Activated T-helper 17 cell treated with anti-CD3 and anti-CD28 coated beads, Interleukin-2, amount 50 U/mL, for 72 hours (primary cell): ENCODE data around the gene PNMA1. TPM values are rescaled to one million over a fixed set of nuclear protein-coding genes. Genes with fewer than 3 reads are reported as not detected.

Experiments used
- ATAC-seq: fragments of 150-1000 bp; cut with Tn5 transposase; replicated peaks from 2 replicates; pipeline ENCODE4 v1.10.0; 2021; ENCODE audit warnings: mild to moderate bottlenecking, moderate library complexity
- H3K27ac Mint-ChIP-seq: one replicate; pipeline ENCODE4 v1.8.0; 2022; ENCODE audit warnings: mixed read lengths
- H3K27me3 Mint-ChIP-seq: one replicate; pipeline ENCODE4 v1.8.0; 2022; ENCODE audit warnings: mixed read lengths
- H3K36me3 Mint-ChIP-seq: one replicate; pipeline ENCODE4 v1.8.0; 2022; ENCODE audit warnings: low read depth, mild to moderate bottlenecking, mixed read lengths
- H3K4me1 Mint-ChIP-seq: one replicate; pipeline ENCODE4 v1.8.0; 2022; ENCODE audit warnings: mixed read lengths
- H3K4me3 Mint-ChIP-seq: one replicate; pipeline ENCODE4 v1.8.0; 2022; ENCODE audit warnings: mild to moderate bottlenecking, mixed read lengths
- H3K9me3 Mint-ChIP-seq: one replicate; pipeline ENCODE4 v1.8.0; 2022; ENCODE audit warnings: mixed read lengths
- total RNA-seq, 2 donors: library from RNA; stranded (reverse); gene quantifications; one replicate each; pipeline ENCODE4 v1.2.3, GENCODE V29; 2022

PNMA1 gene
- total RNA-seq, 2 donors from 2014 or later = 37.3 to 41.2 TPM

DNA sequence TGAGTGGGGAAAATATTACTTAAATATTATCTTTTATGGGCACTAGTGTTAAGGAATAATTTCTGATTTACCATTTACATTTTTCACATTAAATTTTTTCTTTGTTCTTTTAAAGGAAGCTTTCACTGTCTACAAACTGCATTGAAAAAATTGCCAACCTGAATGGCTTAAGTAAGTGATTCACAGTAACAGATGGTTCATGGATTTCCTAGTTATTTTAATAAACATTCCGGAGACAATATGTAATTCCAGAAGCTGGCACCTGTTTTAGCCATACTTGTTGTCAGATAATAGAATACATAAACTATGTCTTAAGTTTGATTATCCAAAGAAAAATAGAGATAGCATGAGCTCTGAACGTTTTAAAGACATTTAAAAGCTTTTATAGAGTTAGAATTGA lies 52.3 kb downstream of the PNMA1 start:
- H3K4me3 Mint-ChIP-seq = no peak overlapping the region
- H3K36me3 Mint-ChIP-seq = peaks cover 14% of the 10 kb centered on the region
- H3K27ac Mint-ChIP-seq = no peak overlapping the region
- ATAC-seq = no peak
- no peaks in the 10 kb centered on the region for H3K4me1 Mint-ChIP-seq
- no peaks in the 10 kb centered on the region for H3K9me3 Mint-ChIP-seq
- H3K27me3 Mint-ChIP-seq = no peaks in the 10 kb centered on the region

Other genes starting within 250 kb of the PNMA1 start
- gene RIOX1, start 223.5 kb downstream of the PNMA1 start, total RNA-seq = 10 to 100 TPM in 1 of 2 donors, 1 to 10 TPM in 1; 9.2 to 23.3 TPM
- 1 to 10 TPM; 1.3 to 3.6 TPM for gene ACOT1, start 177.2 kb downstream of the PNMA1 start, total RNA-seq
- gene HEATR4, start 155.4 kb downstream of the PNMA1 start, total RNA-seq = not detected
- gene ACOT2, start 145.2 kb downstream of the PNMA1 start, total RNA-seq = 10 to 100 TPM in 1 of 2 donors, 1 to 10 TPM in 1; 8.4 to 16.3 TPM
- 1 to 10 TPM; 1.4 to 1.8 TPM for gene ACOT4, start 122.5 kb downstream of the PNMA1 start, total RNA-seq
- not detected for gene ACOT6, start 101.9 kb downstream of the PNMA1 start, total RNA-seq
- gene DNAL1, start 69.4 kb downstream of the PNMA1 start, total RNA-seq = 1 to 10 TPM; 3.9 to 7.6 TPM
- gene PTGR2, start 137.4 kb upstream of the PNMA1 start, total RNA-seq = 10 to 100 TPM in 1 of 2 donors, 1 to 10 TPM in 1; 4.1 to 10.3 TPM
- 10 to 100 TPM; 60.5 to 63.1 TPM for gene ZNF410, start 172.5 kb upstream of the PNMA1 start, total RNA-seq
- gene FAM161B, start 235.7 kb upstream of the PNMA1 start, total RNA-seq = 1 to 10 TPM; 1.7 to 3.2 TPM
- 10 to 100 TPM; 20.6 to 22.6 TPM for gene COQ6, start 235.9 kb upstream of the PNMA1 start, total RNA-seq